Pancreas (tissue), 10 donors: ENCODE measurements around the gene GIMAP8. TPM values are rescaled to one million over a fixed set of nuclear protein-coding genes. Genes with fewer than 3 reads are reported as not detected.

ENCODE experiments used
- ATAC-seq, 4 donors: fragments of 200-7000 bp; cut with Tn5 transposase; one replicate each; pipeline versions ENCODE4 v1.8.0 to v1.9.1; 2020; ENCODE audit warnings: mild to moderate bottlenecking in 4 of 4, moderate library complexity in 4 of 4
- DNase-seq, 6 donors: peaks; one replicate each; pipeline ENCODE4 v3.0.0-alpha.2; 2020
- FAIRE-seq: peaks from 2 replicates; lab custom pipeline; 2012; peaks lifted over from hg19 to GRCh38; lab: Jason Lieb, UNC
- H3K27ac ChIP-seq, 4 donors: fragments of 200-600 bp; sonication (generic); 1 replicate in 3 of 4; 2 replicates in 1 of 4; pipeline versions ENCODE4 v1.5.0 to v1.8.0; 2020
- H3K27me3 ChIP-seq, 4 donors: fragments of 200-600 bp; one replicate each; pipeline ENCODE4 v1.8.0; 2021
- H3K36me3 ChIP-seq, 3 donors: fragments of 200-600 bp; sonication (generic) in 1 of 3; one replicate each; pipeline versions ENCODE4 v1.5.0 to v1.8.0; 2020 to 2021
- H3K4me1 ChIP-seq, 3 donors: fragments of 200-600 bp; one replicate each; pipeline ENCODE4 v1.8.0; 2021
- H3K4me3 ChIP-seq, 4 donors: fragments of 200-600 bp; sonication (generic) in 2 of 4; one replicate each; pipeline versions ENCODE4 v1.5.0 to v1.8.0; 2020 to 2021
- H3K9me3 ChIP-seq, 4 donors: fragments of 200-600 bp; one replicate each; pipeline ENCODE4 v1.8.0; 2021
- CTCF ChIP-seq, 4 donors: fragments of 200-600 bp; sonication (generic) in 3 of 4; IDR thresholded peaks; one replicate each; pipeline versions ENCODE4 v1.5.0 to v1.8.0; 2021; ENCODE audit warnings: antibody characterized with exemption in 4 of 4
- WGBS, 2 donors: extraction: QIAGEN DNeasy Blood & Tissue Kit; methylation state at CpG; one replicate each; pipeline ENCODE4 v1.1.7; 2013; 5-methylcytosine and 5-hydroxymethylcytosine counted together
- intact Hi-C, 3 donors: fragments of 100-400 bp; cut with DNase I; formaldehyde crosslinking; loops; one replicate each; pipeline versions ENCODE4 v1.11.1 to v1.14.2; 2022
- polyA plus RNA-seq, 2 donors: library from polyadenylated mRNA; stranded (reverse); fragments of 200-250 nt; gene quantifications; one replicate each; pipeline ENCODE4 v1.2.3, GENCODE V29; 2013
- total RNA-seq, 6 donors: library from RNA; stranded (reverse); fragmentation: NEBNext Ultra II Directional in 4 of 6; extraction: Animal tissue kit (Norgen Biotek cat#: 25700) in 4 of 6; gene quantifications; one replicate each; pipeline versions ENCODE4 v1.2.1 to v1.2.4, GENCODE V29; 2021 to 2023
- donor health status: healthy with polysubstance abuse.
- donor health status: DM: no; HTN: no; CAD: no; lungs with moderate emphysema.
- donor health status: DM: no; HTN: no; CAD: no.
- donor health status: control.
- donor health status: control.
- donor health status: Bipolar disorder and iron deficiency.
- donor health status: DM: yes; HTN: yes; CAD: no.
- donor health status: DM: no; HTN: no; CAD: no.
- donor health status: DM: no; HTN: no; CAD: no.
- donor health status: DM: yes; HTN: yes; CAD: no.

GIMAP8 gene
- total and polyA plus RNA-seq, 8 donors = 0.75 to 5.9 (median 2.2) TPM

- intact Hi-C loops = no loop called here
- Histone ChIP-seq H3K36me3 (peaks cover 0 to 7% (median 0%) of the 10 kb centered on the region in 3 donors), H3K27me3 (no peaks in the 10 kb centered on the region), H3K4me1 (peaks cover 0 to 19% (median 15%) of the 10 kb centered on the region in 3 donors), H3K9me3 (no peaks in the 10 kb centered on the region), H3K4me3 (no peak overlapping the region), H3K27ac (no peak overlapping the region)
- ATAC-seq (no peak), DNase-seq (peak in 1 of 6 donors; percentile 49), FAIRE-seq (no peak)
- 85 to 90% methylated on average over 20 to 22 of the region's 22 CpGs for WGBS, 2 donors
- TF ChIP-seq CTCF (IDR thresholded peaks at IDR 0.05) = no peak
Measured at GRCh38 chr7:150408393-150409299, 41.8 kb upstream of the GIMAP8 start.

GRCh38 chr7:150409300-150410030, 41.0 kb upstream of the GIMAP8 start:
- Histone ChIP-seq H3K4me1 (peaks cover 0 to 15% (median 7%) of the 10 kb centered on the region in 3 donors), H3K36me3 (peaks cover 0 to 7% (median 0%) of the 10 kb centered on the region in 3 donors), H3K27ac (no peak overlapping the region), H3K9me3 (no peaks in the 10 kb centered on the region), H3K4me3 (no peak overlapping the region), H3K27me3 (no peaks in the 10 kb centered on the region)
- DNase-seq = no peak
- no peak for FAIRE-seq
- 84 to 87% methylated on average over 10 of the region's 10 CpGs for WGBS, 2 donors
- no peak for TF ChIP-seq CTCF (IDR thresholded peaks at IDR 0.05)
- ATAC-seq = no peak
- intact Hi-C loops = no loop called here

- Histone ChIP-seq H3K9me3 (no peaks in the 10 kb centered on the region), H3K27me3 (no peaks in the 10 kb centered on the region), H3K27ac (no peak overlapping the region), H3K4me3 (no peak overlapping the region), H3K4me1 (peaks cover 0 to 14% (median 6%) of the 10 kb centered on the region in 3 donors), H3K36me3 (peaks cover 0 to 7% (median 0%) of the 10 kb centered on the region in 3 donors)
- no peak for TF ChIP-seq CTCF (IDR thresholded peaks at IDR 0.05)
- ATAC-seq (no peak), FAIRE-seq (no peak), DNase-seq (no peak)
- 90 to 93% methylated on average over 7 of the region's 7 CpGs for WGBS, 2 donors
- intact Hi-C loops = no loop called here
Measured at GRCh38 chr7:150410131-150410530, 40.3 kb upstream of the GIMAP8 start.

GRCh38 chr7:150410680-150411346, 39.6 kb upstream of the GIMAP8 start:
- H3K9me3 ChIP-seq = no peaks in the 10 kb centered on the region
- H3K36me3 ChIP-seq = peaks cover 0 to 7% (median 0%) of the 10 kb centered on the region in 3 donors
- intact Hi-C loops = no loop called here
- ATAC-seq (no peak), FAIRE-seq (no peak), DNase-seq (no peak)
- WGBS, 2 donors = 84 to 85% methylated on average over 10 of the region's 10 CpGs
- TF ChIP-seq CTCF (IDR thresholded peaks at IDR 0.05) = no peak
- H3K27ac ChIP-seq = no peak overlapping the region
- H3K4me1 ChIP-seq = peaks cover 0 to 14% (median 6%) of the 10 kb centered on the region in 3 donors
- H3K27me3 ChIP-seq = no peaks in the 10 kb centered on the region
- no peak overlapping the region for H3K4me3 ChIP-seq
